CD4-positive, alpha-beta T cell treated with Interleukin-4 for 1 hour (primary cell): ENCODE data around the gene RLF.

ENCODE experiments used
- DNase-seq, 2 donors: peaks; one replicate each; pipeline ENCODE4 v3.0.0-alpha.2; 2020 to 2022

RLF gene

DNA sequence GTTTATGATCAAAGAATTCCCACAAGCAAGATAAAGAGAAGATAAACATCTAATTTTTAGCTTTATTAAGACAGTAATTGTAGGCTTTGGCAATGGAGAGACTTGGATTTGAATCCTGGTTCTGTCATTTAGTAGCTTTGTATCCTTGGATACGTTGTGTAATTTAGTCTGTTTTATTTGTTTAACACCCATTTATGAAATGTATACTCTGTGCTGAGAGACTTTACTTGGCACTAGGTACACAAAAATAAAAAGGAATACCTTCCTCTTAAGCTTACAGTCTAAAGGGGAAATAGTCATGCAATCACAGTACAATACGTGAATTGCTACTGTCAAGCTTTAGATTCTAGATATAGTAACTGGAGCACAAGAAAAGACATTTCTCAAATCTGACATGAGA lies 120.7 kb downstream of the RLF start:
- no peak for DNase-seq
